ENCODE measurements around the gene GPATCH3. TPM values are rescaled to one million over a fixed set of nuclear protein-coding genes. Genes with fewer than 3 reads are reported as not detected.

GPATCH3 gene
- total RNA-seq, 4 donors from 2014 or later = 9.7 to 23.5 (median 13.0) TPM

DNA sequence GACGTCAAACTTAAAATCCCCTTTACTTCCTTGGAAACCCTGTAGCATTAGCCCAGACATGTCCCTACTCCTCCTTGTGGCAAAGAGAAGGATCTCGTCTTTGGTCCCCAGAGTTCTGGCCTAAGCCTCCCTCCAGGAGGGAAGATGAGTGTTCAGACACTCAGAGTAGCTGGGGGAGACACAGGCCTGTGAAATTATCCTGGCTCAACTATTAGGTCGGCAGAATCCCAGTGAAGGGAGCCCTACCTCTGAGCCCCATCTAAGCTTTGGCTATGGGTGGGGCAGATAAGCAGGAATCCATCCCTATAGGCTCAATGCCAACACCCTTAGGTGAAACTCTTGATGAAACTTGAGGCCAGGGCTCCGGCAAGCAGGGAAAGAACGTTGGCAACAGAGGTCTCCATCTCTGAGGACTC is 39.0 kb downstream of the GPATCH3 start:
- no peak for DNase-seq (ENCODE audit: low spot score in 2 of 2)
- TF ChIP-seq, protein P1, sequence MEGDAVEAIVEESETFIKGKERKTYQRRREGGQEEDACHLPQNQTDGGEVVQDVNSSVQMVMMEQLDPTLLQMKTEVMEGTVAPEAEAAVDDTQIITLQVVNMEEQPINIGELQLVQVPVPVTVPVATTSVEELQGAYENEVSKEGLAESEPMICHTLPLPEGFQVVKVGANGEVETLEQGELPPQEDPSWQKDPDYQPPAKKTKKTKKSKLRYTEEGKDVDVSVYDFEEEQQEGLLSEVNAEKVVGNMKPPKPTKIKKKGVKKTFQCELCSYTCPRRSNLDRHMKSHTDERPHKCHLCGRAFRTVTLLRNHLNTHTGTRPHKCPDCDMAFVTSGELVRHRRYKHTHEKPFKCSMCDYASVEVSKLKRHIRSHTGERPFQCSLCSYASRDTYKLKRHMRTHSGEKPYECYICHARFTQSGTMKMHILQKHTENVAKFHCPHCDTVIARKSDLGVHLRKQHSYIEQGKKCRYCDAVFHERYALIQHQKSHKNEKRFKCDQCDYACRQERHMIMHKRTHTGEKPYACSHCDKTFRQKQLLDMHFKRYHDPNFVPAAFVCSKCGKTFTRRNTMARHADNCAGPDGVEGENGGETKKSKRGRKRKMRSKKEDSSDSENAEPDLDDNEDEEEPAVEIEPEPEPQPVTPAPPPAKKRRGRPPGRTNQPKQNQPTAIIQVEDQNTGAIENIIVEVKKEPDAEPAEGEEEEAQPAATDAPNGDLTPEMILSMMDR (IDR thresholded peaks at IDR 0.05) = no peak
- TF ChIP-seq POLR2A (IDR thresholded peaks at IDR 0.05) = no peak
- intact Hi-C loops (cut with DNase I; ENCODE audit: low total_unique reads) = no loop called here
- WGBS, 2 donors = 47 to 50% methylated on average over 5 of the region's 5 CpGs
- no peak overlapping the region for H3K4me3 ChIP-seq (ENCODE audit: low read depth, poor library complexity, severe bottlenecking)

DNA sequence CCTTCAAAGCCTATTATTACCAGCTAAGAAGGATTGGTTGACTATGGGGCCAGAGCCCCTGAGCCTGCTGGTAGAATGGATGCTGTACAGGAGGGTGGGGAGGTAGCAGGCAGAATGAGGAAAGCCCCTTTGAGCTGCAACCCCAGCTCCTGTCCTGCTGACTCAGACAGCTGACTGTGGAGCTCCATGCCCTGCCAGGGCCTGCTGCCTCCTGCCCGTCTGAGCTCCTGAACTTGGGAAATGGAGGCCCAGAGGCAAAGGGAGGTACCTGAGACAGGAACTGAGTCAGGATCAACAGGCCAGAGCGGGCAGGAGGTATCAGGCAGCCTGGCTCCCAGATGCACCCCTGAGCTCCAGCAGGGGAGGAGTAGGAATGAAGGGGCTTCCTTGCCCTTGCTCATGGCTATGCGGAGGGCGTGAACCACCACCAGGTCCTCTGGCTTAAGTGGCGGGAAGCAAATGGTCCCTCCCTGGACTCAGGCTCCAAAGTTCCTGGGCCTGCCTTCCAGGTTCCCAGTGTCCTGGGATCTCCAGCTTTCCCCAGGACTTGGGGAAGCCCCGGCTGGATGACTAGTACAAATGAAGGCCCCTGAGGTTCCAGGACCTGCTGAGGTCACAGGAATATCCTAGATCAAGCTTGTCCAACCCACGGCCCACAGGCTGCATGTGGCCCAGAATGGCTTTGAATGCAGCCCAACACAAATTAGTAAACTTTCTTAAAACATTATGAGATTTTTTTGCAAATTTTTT is 41.2 kb downstream of the GPATCH3 start:
- TF ChIP-seq, protein P1 (IDR thresholded peaks at IDR 0.05) = no peak
- TF ChIP-seq POLR2A (IDR thresholded peaks at IDR 0.05) = no peak
- intact Hi-C loops (cut with DNase I; ENCODE audit: low total_unique reads) = no loop called here
- DNase-seq (ENCODE audit: low spot score in 2 of 2) = no peak
- no peak overlapping the region for H3K4me3 ChIP-seq (ENCODE audit: low read depth, poor library complexity, severe bottlenecking)
- 62 to 67% methylated on average over 6 to 7 of the region's 7 CpGs for WGBS, 2 donors

DNA sequence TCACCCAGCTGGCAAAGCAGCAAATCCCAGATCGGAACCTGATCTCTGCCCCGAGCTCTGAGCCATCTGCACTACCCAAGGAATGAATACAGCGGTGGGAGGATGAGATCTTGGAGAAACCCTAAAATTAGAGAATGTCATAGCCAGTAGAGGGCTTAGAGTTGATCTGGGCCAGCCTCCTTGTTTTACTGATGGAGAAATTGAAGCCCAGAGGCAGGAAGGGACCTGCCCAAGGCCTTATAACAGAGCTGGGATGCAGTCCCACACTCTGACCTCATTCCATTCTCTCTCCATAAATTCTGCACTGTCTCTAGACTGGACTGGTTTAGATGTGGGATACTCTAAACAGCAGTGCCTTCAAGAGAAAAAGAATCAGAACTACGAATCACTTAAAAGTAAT is 42.1 kb downstream of the GPATCH3 start:
- TF ChIP-seq, protein P1 (IDR thresholded peaks at IDR 0.05) = no peak
- no peak for TF ChIP-seq POLR2A (IDR thresholded peaks at IDR 0.05)
- no peak overlapping the region for H3K4me3 ChIP-seq (ENCODE audit: low read depth, poor library complexity, severe bottlenecking)
- DNase-seq (ENCODE audit: low spot score in 2 of 2) = no peak
- intact Hi-C loops (cut with DNase I; ENCODE audit: low total_unique reads) = no loop called here
- WGBS, 2 donors = 34 to 55% methylated on average over 4 of the region's 4 CpGs

DNA sequence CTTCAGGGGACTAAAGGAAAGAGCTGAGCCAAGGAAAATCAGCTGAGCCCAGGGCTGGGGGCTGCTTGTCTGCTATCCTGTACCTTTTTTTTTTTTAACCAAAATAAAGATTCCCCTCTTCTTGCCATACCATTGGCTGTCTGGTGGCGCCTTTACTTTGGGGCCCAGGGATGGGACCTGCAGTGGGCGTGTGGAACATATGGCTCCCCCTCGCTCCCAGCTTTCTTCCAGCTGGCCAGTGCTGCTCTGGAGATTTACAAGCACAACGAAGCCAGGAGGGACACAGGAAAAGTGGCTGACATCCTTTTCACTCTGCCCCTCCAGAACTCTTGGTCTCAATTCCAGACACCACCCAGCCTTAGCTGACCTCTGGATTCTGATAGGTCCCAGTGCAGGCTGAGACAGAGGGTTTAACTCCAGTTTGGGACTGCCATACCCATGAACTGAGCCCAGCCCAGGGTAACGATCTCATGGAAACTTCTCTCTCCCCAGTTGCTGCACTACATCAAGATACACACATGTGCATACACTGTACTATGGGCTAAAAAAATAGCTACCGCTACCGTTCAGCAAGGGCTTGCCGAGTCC is 42.7 kb downstream of the GPATCH3 start:
- no peak overlapping the region for H3K4me3 ChIP-seq (ENCODE audit: low read depth, poor library complexity, severe bottlenecking)
- intact Hi-C loops (cut with DNase I; ENCODE audit: low total_unique reads) = no loop called here
- TF ChIP-seq, protein P1 (IDR thresholded peaks at IDR 0.05) = no peak
- TF ChIP-seq POLR2A (IDR thresholded peaks at IDR 0.05) = no peak
- WGBS, 2 donors = 60 to 64% methylated on average over 8 of the region's 8 CpGs
- no peak for DNase-seq (ENCODE audit: low spot score in 2 of 2)

DNA sequence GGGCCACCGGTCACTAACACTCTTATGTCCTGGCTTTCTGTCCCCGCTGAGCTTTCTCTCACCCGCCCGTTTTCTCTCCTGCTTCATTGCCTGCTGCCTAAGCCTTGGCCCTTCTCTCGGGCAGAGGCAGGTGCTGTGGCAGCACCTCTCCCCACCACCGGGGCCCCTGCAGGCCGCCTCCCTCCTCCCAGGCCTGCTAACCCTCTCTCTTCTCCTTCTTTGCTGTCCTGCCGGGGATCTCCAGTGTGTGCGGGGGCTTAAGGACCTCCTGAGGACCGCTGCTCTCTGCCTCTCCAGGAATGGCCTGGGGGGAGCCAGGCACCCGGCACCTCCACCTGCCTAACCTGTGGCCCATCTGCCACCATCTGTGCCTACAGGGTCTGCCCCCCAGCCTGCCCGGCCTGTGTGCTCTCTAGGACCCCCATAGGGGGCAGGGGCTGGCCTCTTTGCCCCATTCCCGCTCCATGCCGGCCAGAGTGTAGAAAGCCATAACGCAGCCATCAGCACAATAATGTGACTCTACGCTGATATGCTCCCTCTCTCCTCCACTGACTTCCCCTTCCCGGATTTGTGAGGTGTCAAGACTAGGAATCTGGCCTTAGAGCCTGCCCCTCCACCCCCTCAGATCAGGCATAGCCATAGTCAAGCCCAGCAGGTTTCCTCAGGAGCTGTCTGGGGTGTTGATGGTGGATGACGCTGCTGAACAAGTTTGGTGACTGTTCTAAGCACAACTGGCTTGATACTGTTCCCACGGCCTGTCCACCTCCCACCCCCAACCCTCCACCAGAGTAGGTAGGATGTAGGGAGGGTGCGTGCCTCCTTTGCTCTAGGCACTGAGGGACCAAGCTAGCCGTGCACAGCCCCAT is 43.4 kb downstream of the GPATCH3 start:
- intact Hi-C loops (cut with DNase I; ENCODE audit: low total_unique reads) = no loop called here

More for the DNA sequence above, 43.4 kb downstream of the GPATCH3 start:
- no peak overlapping the region for H3K4me3 ChIP-seq (ENCODE audit: low read depth, poor library complexity, severe bottlenecking)
- DNase-seq (ENCODE audit: low spot score in 2 of 2) = no peak
- 58 to 60% methylated on average over 21 of the region's 21 CpGs for WGBS, 2 donors
- no peak for TF ChIP-seq POLR2A (IDR thresholded peaks at IDR 0.05)
- TF ChIP-seq, protein P1 (IDR thresholded peaks at IDR 0.05) = no peak

All from lower leg skin (tissue), 4 donors.